ENCODE measurements around the gene RFTN1.
"Not testable (repeated sequence)": the region's sequence is repeated elsewhere in the genome, so short reads cannot be mapped to it uniquely, and the experiment has no call there.

Gene RFTN1

DNA sequence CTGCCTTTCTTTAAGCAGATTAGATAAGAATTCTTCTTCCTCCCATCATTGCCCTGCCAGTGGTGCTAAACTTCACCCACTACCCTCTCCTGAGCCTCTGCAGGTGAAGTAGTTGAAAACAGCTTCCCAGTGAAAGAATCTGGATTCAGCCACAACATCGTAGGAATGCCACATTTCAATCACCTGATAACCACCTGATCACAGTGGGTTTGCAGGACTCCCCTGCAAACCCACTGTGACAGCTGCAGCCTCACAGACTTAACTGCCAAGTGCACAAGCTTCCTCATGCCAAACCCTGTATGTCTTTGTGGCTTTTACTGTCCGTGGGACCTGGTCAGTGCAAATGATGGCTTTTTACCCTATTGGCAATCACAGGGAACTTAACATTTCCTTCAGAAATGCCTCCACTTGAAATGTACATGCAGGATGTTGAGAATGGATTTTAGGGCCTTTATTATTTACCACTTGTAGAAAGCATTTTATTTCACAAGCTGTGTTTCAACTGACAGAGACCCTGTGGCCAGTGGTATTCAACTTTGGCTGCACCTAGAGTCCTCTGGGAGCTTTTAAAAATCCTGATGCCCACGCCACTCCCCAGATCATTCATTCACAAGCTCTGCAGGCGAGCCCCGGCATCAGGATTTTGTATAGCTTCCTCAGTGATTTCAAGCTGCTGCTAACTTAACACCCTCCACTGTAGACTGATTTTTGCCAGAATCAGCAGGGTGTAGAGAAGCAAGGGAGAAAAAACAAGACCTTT, 199.4 kb downstream of the RFTN1 start:
- no peak for DNase-seq (ENCODE audit: insufficient read length, low spot score)
- no peak for FAIRE-seq

DNA sequence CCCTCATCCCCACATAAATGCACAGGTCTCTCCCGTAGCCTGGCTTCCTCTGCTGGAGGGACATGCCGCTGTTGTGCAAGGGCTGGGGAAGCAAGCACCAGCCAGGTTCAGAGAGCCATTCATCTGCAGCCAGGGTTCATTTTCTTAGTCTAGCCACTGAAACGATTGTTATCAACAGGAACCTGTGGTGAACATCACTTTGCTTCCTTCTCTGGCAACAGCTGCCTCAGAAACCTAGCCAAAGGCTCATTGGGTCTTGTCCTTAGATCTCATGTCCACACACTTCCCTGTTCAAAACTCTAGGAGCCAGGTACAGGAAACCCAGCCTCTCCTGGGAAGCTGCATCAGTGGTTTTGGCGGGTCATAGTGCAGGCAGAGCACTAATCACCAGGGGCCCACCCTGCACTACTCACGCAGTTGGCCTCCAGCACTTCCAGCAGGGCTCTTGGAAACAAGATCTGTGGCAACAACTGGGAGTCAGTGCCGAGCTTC, 201.5 kb downstream of the RFTN1 start:
- peak; percentile 87 for FAIRE-seq
- no peak for DNase-seq (ENCODE audit: insufficient read length, low spot score)

DNA sequence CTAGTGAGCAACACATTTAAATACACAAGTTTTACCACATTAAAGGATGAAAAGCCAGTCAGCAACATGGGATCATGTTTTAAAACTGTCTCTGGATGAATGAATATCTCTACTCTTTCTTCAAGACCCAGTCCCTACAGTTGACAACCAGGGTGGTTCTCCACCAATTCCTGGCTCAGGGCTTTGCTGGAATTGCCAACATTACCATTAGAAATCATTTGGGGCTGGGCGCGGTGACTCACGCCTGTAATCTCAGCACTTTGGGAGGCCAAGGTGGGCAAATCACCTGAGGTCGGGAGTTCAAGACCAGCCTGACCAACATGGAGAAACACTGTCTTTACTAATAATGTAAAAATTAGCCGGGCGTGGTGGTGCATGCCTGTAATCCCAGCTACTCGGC, 203.0 kb downstream of the RFTN1 start:
- not testable (repeated sequence) for FAIRE-seq; DNase-seq (ENCODE audit: insufficient read length, low spot score)

DNA sequence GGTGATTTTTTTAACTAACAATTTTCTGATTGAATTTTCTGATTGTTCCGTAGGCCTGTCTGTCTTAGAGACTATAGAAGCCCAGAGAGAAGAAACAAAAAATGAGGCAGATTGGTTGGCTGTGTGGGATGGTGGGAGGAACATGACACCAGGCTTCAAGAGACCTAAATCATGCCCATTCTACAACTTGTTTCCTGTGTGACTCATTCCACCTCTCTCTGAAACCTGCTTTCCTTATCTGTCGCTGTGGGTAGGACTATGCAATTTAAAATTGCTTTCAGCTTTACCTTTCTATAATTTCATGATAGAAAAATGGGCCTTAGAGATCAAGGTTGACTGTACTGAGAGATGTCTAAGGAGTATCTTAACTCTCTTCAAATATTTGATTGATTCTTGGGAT, 203.9 kb downstream of the RFTN1 start:
- FAIRE-seq (peak; percentile 87), DNase-seq (ENCODE audit: insufficient read length, low spot score) (no peak)

DNA sequence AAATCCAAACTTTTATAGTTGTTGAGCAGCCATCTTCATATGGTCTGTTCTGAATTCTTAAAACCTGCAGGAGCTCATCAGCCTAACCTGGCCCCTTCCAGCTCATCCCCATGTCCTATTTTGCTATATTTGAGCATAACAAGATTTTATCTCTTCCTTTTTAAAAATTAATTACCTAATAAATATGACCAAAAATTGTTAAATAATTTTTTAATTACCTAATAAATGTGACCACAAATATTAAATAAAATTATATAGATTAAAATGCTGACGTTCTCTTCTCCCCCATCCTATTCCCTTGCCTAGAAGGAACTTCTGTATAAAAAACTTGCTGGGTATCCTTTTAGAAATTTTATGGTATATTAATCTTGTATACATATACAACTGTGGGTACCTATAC, 204.8 kb downstream of the RFTN1 start:
- FAIRE-seq (no peak), DNase-seq (ENCODE audit: insufficient read length, low spot score) (no peak)

DNA sequence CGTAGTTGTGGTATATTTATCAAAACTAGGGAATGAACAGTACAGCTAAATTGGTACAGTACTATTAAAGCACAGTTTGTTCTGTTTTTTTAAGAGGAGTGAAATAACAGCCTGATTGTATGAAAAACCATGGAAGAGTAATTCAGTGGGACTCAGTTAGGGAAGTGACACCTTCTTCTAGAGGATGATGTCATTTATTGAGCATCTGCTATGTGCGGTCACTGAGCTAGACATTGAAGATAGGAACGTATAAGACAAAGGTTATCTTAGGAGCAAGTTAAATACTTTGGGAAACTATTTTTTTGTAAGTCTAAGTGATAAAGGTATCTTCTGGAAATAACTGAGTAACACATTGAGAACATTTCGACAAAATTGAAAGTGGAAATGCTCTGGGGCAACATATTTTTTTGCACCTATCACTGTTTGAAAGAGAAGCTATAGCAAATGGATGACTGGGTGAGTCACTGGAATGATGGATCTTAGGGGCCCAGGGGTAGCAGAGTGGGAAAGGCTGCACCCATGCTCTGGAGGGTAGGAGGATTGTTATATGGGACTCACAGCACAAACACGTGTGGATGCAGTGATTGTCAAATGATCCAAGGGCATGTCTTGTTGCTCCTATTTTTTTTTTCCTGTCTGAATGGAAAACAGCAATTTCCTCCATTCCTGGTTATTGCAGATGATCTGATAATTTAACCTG, 205.5 kb downstream of the RFTN1 start:
- no peak for FAIRE-seq
- no peak for DNase-seq (ENCODE audit: insufficient read length, low spot score)

DNA sequence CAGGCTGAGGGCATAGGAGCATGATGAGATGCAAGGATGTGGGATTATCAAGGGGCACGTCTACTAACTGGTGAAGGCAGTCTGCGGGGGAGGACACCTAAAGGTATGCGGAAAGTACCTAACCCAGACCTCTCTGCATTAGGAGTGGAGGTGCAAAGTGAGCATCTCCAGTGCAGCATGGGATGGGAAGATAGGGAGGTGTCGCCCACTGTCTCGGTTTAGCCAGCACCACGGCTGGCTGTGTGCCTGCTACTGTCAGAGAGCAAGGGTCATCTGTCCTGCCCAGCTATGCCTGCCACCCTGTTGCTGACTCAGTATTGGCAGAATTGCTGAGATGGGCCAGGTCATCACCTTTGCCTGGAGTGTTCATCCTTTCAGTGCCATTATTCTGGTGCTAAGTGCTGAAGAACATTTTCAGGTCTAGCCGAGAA, 208.4 kb downstream of the RFTN1 start:
- FAIRE-seq (no peak), DNase-seq (ENCODE audit: insufficient read length, low spot score) (no peak)

DNA sequence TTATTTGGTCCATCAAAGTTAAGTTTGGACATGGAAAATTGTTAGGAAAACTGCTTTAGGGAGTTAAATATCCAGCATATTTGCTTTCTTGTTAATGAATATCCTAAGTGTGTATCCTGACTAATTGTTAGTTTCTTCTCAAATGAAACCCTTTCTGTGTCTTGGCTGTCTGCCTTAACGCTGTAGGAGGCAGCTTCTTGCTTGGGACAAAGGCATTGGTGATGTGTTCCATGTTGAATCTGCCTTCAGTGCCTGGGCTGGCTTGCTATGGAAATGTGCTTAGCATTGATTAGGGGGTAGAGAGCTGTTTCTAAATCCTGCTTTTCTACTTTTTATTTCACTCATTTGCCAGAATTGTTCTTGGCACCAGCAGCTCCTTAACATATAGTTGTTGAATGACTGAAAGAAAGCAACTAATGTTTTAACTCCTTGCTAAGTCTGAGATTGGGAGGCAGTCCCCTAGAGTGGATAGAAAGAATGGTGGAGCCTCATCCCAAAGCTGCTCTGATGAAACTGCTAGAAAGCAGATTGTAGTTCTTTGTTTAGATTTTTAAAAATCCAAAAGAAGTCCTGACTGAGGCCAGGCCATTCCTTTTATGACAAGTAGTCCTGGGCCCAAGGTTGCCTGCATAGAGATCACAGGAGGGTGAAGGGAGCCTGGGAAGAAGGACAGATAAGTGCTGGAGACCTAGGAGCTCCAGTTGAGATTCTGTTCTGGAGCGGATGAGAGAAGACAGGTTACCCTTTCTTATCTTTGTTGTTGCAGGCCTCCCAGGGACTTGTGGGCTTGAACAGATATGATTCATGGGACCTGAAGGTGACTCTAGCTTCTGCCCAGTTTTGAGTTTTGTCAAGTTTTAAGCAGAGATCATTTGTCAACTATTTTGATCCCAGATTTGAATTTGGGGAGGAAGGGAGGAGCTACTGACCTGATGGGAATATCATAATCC, 209.2 kb downstream of the RFTN1 start:
- FAIRE-seq: no peak
- DNase-seq (ENCODE audit: insufficient read length, low spot score): no peak

DNA sequence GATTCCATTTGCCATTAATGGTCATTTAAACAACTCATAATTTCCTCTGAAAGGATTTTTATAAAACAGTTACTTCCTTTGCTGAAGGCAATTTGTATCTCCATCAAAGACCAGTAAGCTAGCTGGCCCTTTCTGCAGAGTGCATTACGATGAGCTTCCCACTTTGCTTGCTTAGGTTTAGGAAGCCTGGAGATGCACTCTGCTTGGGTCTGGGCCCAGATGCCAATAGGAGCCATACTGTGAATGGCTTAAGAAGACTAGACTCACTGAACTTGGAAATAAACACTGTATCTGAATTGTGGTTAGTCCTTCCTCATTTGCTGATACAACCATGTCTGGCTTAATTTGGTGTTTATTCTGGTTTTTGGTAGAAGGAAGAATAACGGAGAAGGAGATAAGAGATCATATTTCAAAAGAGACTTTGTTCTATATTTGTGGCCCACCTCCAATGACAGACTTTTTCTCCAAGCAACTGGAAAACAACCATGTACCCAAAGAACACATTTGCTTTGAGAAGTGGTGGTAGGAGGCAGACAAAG, 210.4 kb downstream of the RFTN1 start:
- FAIRE-seq (no peak), DNase-seq (ENCODE audit: insufficient read length, low spot score) (no peak)

DNA sequence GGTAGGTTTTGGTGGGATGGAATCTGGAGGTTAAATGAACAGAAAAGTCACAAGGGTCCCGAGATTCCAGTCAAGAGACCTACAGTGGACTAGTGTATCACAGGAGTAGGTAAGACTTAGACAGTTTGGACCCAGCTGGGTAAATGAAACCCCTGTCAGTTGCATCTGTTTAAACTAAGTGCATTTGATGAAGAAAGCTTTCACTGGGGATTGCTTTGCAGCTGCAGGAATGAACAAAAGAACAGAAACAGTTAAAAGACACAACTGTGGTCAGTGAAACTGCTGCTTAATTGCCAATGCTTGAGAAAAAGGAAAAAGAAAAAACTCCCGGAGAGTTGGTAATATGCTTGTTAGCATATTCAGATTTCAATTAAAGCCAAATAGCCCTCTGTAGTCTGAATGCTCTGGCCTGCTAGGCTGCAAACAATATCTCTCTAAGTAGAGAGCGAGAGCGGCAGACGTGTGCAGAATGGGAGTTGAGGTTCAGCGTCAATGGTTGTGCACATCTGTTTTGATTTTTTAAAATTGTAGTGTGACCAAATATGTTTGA, 211.3 kb downstream of the RFTN1 start:
- DNase-seq (ENCODE audit: insufficient read length, low spot score) (no peak), FAIRE-seq (no peak)

DNA sequence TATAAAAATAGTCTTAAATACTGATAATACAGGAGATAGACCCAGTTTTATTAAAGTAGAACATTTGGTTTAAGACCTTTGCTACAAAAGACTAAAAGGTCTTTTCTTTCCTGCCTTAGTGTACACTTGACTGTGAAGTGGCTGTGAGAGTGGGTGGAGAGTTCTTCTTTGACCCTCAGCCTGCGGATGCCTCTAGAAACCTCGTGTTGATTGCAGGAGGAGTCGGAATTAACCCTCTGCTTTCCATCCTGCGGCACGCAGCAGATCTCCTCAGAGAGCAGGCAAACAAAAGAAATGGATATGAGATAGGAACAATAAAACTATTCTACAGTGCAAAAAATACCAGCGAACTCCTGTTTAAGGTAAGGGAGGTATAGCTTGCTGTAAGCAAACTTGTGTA, 212.0 kb downstream of the RFTN1 start:
- DNase-seq (ENCODE audit: insufficient read length, low spot score) (no peak), FAIRE-seq (no peak)

DNA sequence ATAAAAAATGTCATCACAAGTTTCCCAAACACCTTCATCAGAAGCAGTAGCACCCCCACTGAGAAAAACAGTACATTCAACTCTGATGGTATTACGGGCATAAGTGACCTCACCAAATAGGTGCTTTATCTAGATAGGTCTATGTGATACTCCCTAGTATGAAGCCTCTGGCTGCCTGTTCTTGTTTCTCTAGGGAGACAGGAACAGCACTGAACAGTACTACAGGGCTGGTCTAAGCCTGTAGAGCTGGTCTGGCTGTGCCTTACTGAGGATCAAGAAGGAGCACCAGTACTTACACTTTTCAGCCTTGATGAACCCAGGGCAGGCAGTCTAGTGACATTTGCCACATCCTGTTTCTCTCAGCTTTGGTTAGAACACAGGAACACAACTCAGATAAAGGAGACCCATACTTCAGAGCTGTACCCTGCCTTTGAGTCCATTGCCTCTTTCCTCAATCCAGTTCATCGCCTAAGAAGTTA, 212.6 kb downstream of the RFTN1 start:
- FAIRE-seq (peak; percentile 94), DNase-seq (ENCODE audit: insufficient read length, low spot score) (no peak)

DNA sequence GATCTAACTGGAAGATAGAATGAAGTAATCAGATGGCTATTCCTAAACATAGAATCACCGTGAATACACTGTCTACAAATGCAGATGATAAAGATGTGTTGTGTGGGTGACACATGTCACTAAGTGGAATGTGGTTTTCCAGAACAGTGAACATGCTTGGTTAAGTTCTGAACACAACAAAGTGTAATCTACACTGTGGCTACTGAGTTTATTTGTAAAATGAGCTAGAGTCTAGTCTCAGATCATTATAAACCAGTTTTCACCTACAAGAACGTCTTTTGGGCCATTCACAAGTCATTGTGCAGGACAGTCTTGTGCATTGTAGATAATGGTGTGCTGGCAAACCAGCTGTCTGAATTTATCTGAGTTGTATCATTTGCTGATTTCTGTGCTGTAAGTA, 213.2 kb downstream of the RFTN1 start:
- no peak for DNase-seq (ENCODE audit: insufficient read length, low spot score)

DNA sequence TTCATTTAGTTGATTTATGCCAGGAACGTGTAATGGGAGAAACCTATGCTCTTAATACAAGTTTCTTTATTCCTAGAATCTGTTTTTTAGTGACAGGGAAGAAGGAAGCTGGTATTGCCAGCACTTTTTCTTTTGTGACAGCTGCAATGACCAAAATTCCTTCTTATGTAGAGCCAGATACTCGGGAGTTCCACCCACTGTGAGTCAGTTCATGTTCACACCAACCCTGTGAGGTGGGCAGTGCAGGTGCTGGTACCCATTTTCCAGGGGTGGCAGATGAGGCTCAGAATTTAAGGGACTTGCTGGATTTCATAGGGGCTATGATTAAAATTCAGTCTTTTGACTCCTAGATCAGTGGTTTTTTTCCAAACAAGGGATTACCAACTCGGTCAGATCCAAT, 213.8 kb downstream of the RFTN1 start:
- FAIRE-seq: no peak

More for the DNA sequence above, 213.2 kb downstream of the RFTN1 start:
- no peak for FAIRE-seq

DNA sequence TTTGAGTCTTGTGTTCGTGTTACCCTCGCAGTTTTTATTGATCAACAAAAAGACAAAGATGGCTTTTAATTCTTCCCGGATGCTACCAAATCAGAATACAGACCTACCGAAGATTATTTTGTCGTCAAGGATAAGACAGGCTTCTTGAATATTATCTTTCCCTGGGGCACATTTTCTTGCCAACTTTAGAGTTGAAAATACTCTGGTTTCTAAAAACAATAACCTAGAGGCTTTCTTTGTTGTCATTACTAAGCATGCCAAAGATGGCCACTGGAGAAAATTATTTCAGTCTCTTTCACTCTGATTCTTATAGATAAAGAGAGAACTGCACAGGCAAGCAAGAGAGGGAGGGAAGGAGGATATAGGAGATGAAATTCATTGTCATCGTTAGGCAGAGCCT, 214.6 kb downstream of the RFTN1 start:
- FAIRE-seq: no peak
- DNase-seq (ENCODE audit: insufficient read length, low spot score): no peak

More for the DNA sequence above, 213.8 kb downstream of the RFTN1 start:
- no peak for DNase-seq (ENCODE audit: insufficient read length, low spot score)

DNA sequence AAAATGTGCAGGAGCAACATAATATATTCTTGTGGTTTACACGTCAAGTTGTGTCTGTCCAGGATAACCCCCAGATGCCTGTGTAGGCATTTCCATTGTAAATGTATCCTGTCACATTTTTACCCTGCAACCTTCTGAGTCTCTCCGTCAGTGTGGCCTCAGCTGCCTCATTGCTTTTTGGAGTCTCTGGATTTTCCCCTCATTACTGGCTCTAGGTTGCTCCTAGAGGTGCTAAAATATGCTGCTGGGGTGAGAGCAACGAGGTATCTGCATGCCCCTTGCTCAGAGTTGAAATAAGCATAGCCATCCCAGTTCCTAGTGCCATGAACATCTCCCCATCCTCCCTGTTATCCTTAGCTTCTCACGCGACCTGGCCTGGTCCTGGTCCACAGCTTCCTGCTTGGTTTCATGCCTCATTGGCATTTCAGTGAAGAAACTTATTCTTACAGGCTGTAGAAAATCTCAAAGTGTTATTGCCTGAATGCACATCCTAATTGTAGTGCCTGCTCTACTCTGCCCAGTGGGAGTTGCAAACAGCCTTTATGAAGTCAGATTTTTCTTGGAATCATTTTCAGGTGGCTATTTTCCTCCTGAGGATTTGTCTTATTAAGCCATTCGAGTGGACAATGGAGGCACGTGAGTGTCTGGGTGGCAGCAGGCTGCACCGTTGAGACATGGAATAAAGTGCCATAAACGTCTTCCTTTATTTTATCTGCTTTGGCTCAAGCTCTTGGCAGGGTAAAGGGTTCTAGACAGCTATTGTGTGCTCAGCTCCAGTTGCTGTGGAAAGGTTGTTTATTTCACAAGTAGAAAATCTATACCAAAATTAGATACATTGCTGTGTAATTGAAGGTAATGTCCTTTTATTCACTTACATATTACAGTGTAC, 215.3 kb downstream of the RFTN1 start:
- DNase-seq (ENCODE audit: insufficient read length, low spot score) (no peak), FAIRE-seq (no peak)

DNA sequence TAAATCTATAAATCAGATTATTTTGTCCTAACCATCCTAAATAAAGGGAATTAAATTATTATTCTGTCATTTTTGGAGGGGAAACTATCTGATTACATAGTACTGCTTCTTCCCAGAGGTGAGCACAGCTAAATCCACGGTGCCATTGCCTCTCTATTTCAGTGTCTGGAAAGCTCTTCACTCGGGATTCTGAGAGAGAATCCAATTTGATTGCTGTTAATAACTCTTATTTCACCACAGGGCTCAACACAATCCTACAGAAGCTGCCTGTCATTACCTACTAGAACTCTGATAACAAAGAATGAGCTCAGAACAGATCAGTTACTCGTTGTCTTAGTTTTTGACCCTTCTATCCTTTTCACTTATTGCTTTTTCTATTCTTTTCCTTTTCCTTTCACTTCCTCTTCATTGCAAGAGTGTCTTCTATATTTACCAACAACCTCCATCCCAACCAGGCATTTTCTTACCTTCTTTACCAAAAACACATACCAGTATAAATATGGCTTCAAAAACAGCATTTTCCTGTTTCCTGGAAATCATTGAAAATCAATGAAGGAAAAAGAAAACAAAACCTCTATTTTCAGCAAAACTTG, 218.1 kb downstream of the RFTN1 start:
- DNase-seq (ENCODE audit: insufficient read length, low spot score): no peak
- FAIRE-seq: no peak

DNA sequence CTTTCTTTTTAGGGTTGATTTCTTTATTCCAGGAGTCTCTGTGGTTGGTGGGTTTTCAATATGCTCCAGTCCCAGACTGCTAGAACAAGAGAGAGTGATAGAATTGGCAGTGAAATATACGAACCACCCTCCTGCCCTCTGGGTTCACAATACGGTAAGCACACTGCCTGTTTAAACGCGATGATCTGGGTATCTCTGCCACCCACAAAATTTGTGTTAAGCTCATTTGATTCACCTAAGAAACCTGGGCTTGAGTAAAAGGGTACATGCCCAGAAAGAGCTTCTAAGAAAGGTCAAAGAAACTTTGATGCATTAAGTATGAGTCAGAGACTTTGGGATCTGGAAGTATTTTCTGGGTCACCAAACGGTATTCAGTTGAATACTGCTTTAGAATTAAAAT, 218.7 kb downstream of the RFTN1 start:
- no peak for DNase-seq (ENCODE audit: insufficient read length, low spot score)
- no peak for FAIRE-seq

DNA sequence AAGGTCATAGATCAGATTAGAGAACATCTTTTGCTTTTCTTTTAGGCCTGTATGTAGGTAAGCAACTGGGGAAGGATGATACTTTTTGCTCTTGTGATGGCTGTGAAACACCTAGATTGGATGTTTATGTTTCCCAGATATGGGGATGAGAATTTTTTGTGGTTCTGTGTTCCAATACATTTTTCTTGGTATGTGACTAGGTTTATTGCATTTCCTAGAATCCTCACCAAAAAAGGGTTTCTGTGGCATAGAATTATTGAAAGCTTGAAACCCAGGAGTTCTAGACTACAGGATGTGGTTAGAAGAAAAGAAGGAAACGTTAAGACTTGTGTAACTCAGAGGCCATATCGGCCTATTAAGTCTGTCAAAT, 222.7 kb downstream of the RFTN1 start:
- DNase-seq (ENCODE audit: insufficient read length, low spot score) (no peak), FAIRE-seq (peak; percentile 11)
